ENCODE measurements around the gene SEC61A1. TPM values are rescaled to one million over a fixed set of nuclear protein-coding genes. Genes with fewer than 3 reads are reported as not detected.

Gene SEC61A1
- total RNA-seq, 1 experiment from 2014 or later: 246 TPM

DNA sequence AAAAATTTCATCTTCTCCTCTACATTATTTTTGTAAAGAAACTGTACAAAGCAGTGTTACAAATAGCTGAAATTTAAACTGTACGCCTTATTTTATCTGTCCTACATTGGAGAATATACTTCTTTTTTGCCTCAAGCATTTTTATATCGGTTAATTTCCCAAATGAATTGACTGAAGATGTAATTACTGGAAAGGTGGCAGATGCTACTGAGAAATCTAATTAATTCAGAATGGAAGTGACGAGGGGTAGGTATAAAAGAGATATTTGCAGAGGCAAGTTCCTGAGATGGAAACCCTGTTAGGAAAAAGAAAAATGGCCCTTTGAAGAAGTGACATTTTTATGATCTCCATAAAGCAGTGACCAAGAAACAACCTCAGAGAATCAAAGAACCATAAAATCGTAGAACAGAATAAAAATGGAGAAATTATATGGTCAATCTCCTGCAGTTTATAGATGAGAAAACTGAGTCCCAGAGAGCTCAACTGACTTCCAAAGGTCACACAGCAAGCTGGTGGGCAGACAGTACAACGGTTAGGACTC is 51.0 kb downstream of the SEC61A1 start:
- intact Hi-C loops (cut with micrococcal nuclease; ENCODE audit: unreplicated experiment) (no loop called here), in situ Hi-C loops (cut with HindIII; ENCODE audit: low pct_unique_long_range_greater_than_20kb, low sequenced_read_pairs) (no loop called here)
- Histone ChIP-seq H3K4me3 (ENCODE audit: low read depth in 2 of 2, low read length in 2 of 2) (no peak overlapping the region), H3K9me3 (ENCODE audit: control insufficient read depth, insufficient read depth, low read depth, low read length) (no peaks in the 10 kb centered on the region), H3K27me3 (ENCODE audit: control insufficient read depth, insufficient read depth, low read length) (no peaks in the 10 kb centered on the region), H3K36me3 (ENCODE audit: control insufficient read depth, insufficient read depth, low read length) (peaks cover 49% of the 10 kb centered on the region), H3K27ac (ENCODE audit: low read length) (no peak overlapping the region), H3K4me1 (ENCODE audit: control insufficient read depth, insufficient read depth, low read length) (no peaks in the 10 kb centered on the region)
- BruUV-seq (replicated peaks): no TSS peak
- POLR2A ChIA-PET: no interaction called here
- ATAC-seq (no peak), DNase-seq (ENCODE audit: low read depth, low spot score) (no peak)
- CTCF ChIA-PET: no interaction called here
- no peak for TF ChIP-seq TCF7L2 (IDR thresholded peaks at IDR 0.05; ENCODE audit: low read depth, low read length)
- TF ChIP-seq SIN3A (IDR thresholded peaks at IDR 0.05; ENCODE audit: borderline replicate concordance, insufficient read depth, low read depth, low read length): no peak
- TF ChIP-seq POLR2AphosphoS5 (IDR thresholded peaks at IDR 0.05; ENCODE audit: low read depth, low read length): no peak
- TF ChIP-seq, protein P1, sequence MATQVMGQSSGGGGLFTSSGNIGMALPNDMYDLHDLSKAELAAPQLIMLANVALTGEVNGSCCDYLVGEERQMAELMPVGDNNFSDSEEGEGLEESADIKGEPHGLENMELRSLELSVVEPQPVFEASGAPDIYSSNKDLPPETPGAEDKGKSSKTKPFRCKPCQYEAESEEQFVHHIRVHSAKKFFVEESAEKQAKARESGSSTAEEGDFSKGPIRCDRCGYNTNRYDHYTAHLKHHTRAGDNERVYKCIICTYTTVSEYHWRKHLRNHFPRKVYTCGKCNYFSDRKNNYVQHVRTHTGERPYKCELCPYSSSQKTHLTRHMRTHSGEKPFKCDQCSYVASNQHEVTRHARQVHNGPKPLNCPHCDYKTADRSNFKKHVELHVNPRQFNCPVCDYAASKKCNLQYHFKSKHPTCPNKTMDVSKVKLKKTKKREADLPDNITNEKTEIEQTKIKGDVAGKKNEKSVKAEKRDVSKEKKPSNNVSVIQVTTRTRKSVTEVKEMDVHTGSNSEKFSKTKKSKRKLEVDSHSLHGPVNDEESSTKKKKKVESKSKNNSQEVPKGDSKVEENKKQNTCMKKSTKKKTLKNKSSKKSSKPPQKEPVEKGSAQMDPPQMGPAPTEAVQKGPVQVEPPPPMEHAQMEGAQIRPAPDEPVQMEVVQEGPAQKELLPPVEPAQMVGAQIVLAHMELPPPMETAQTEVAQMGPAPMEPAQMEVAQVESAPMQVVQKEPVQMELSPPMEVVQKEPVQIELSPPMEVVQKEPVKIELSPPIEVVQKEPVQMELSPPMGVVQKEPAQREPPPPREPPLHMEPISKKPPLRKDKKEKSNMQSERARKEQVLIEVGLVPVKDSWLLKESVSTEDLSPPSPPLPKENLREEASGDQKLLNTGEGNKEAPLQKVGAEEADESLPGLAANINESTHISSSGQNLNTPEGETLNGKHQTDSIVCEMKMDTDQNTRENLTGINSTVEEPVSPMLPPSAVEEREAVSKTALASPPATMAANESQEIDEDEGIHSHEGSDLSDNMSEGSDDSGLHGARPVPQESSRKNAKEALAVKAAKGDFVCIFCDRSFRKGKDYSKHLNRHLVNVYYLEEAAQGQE (IDR thresholded peaks at IDR 0.05; ENCODE audit: insufficient read depth in 1 of 2, low read depth in 2 of 2, low read length in 1 of 2): no peak
- TF ChIP-seq, protein P2, sequence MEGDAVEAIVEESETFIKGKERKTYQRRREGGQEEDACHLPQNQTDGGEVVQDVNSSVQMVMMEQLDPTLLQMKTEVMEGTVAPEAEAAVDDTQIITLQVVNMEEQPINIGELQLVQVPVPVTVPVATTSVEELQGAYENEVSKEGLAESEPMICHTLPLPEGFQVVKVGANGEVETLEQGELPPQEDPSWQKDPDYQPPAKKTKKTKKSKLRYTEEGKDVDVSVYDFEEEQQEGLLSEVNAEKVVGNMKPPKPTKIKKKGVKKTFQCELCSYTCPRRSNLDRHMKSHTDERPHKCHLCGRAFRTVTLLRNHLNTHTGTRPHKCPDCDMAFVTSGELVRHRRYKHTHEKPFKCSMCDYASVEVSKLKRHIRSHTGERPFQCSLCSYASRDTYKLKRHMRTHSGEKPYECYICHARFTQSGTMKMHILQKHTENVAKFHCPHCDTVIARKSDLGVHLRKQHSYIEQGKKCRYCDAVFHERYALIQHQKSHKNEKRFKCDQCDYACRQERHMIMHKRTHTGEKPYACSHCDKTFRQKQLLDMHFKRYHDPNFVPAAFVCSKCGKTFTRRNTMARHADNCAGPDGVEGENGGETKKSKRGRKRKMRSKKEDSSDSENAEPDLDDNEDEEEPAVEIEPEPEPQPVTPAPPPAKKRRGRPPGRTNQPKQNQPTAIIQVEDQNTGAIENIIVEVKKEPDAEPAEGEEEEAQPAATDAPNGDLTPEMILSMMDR (IDR thresholded peaks at IDR 0.05): no peak

DNA sequence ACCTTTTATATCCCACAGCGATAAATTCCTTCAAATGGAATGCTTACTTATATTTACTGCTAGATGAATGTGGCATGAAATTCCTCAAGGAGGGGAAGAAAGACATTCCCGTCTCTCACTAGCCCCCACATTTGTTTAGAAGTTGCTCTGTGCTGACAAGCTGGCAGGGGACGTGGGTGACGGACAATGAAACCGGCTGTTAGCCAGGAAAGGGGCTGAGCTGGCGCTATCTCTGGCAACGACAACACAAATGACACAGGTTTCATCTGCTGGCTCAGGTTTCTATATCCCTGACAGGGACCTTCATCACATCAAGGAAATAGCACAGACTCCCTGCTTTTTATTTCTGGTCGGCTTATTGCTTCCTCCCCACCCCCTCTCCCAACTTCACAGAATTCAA is 55.6 kb downstream of the SEC61A1 start:
- ChIA-PET CTCF (no interaction called here), POLR2A (no interaction called here)
- ATAC-seq: no peak
- Histone ChIP-seq H3K9me3 (ENCODE audit: control insufficient read depth, insufficient read depth, low read depth, low read length) (no peaks in the 10 kb centered on the region), H3K4me1 (ENCODE audit: control insufficient read depth, insufficient read depth, low read length) (no peaks in the 10 kb centered on the region), H3K4me3 (ENCODE audit: low read depth in 2 of 2, low read length in 2 of 2) (no peak overlapping the region), H3K36me3 (ENCODE audit: control insufficient read depth, insufficient read depth, low read length) (peaks cover 33% of the 10 kb centered on the region), H3K27me3 (ENCODE audit: control insufficient read depth, insufficient read depth, low read length) (no peaks in the 10 kb centered on the region), H3K27ac (ENCODE audit: low read length) (no peak overlapping the region)
- intact Hi-C loops (cut with micrococcal nuclease; ENCODE audit: unreplicated experiment): no loop called here
- TF ChIP-seq, protein P2 (IDR thresholded peaks at IDR 0.05): no peak
- TF ChIP-seq POLR2AphosphoS5 (IDR thresholded peaks at IDR 0.05; ENCODE audit: low read depth, low read length) (no peak), TCF7L2 (IDR thresholded peaks at IDR 0.05; ENCODE audit: low read depth, low read length) (no peak), SIN3A (IDR thresholded peaks at IDR 0.05; ENCODE audit: borderline replicate concordance, insufficient read depth, low read depth, low read length) (no peak)
- TF ChIP-seq, protein P1 (IDR thresholded peaks at IDR 0.05; ENCODE audit: insufficient read depth in 1 of 2, low read depth in 2 of 2, low read length in 1 of 2): no peak
- in situ Hi-C loops (cut with HindIII; ENCODE audit: low pct_unique_long_range_greater_than_20kb, low sequenced_read_pairs): no loop called here
- TSS peak; percentile 13 for BruUV-seq (replicated peaks)
- no peak for DNase-seq (ENCODE audit: low read depth, low spot score)
